SH-SY5Y (cell line): Measurements from ENCODE around the gene DCUN1D2.

Source experiments
- GATA2 ChIP-seq: IDR thresholded peaks from 2 replicates; pipeline ENCODE4 v1.6.1; 2011; ENCODE audit warnings: mild to moderate bottlenecking, low read depth, low read length
- GATA3 ChIP-seq: IDR thresholded peaks from 2 replicates; pipeline ENCODE4 v1.6.1; 2011; ENCODE audit warnings: low read depth, mild to moderate bottlenecking, low read length, moderate library complexity

- TF ChIP-seq GATA3 (no peak), GATA2 (no peak)
These were observed 29.9 kb downstream of the DCUN1D2 start for GRCh38 chr13:113460599-113460998.
